HG03103 (cell line): ENCODE measurements around the gene GALNT2.

Experiments used
- ATAC-seq: cut with Tn5 transposase; IDR thresholded peaks from one replicate; pipeline ENCODE4 v1.9.1; 2021; ENCODE audit warnings: low read depth; ENCODE audit not compliant: unreplicated experiment

GALNT2 gene

GRCh38 chr1:230066466-230067404 is at the start of gene GALNT2:
Gene GALNT2 (plus strand): TSS chr1:230067238. CDS start chr1:230067281, 43 bp downstream.
- ATAC-seq: peak; percentile 87

GRCh38 chr1:230020451-230020850 is 46.6 kb upstream of the GALNT2 start:
- no peak for ATAC-seq

GRCh38 chr1:230022666-230023380 is 44.2 kb upstream of the GALNT2 start:
- ATAC-seq: no peak

GRCh38 chr1:230025686-230026085 is 41.4 kb upstream of the GALNT2 start:
- no peak for ATAC-seq

GRCh38 chr1:230026139-230026538 is 40.9 kb upstream of the GALNT2 start:
- ATAC-seq: no peak

GRCh38 chr1:230026572-230026971 is 40.5 kb upstream of the GALNT2 start:
- no peak for ATAC-seq

GRCh38 chr1:230028602-230029223 is 38.3 kb upstream of the GALNT2 start:
- ATAC-seq: no peak

GRCh38 chr1:230029244-230029941 is 37.6 kb upstream of the GALNT2 start:
- ATAC-seq: no peak

GRCh38 chr1:230030122-230030821 is 36.8 kb upstream of the GALNT2 start:
- no peak for ATAC-seq

GRCh38 chr1:230031131-230031530 is 35.9 kb upstream of the GALNT2 start:
- ATAC-seq: no peak

- ATAC-seq: no peak
Measured at GRCh38 chr1:230032516-230033281, 34.3 kb upstream of the GALNT2 start.

- ATAC-seq: no peak
Measured at GRCh38 chr1:230037261-230037660, 29.8 kb upstream of the GALNT2 start.

- ATAC-seq: no peak
Measured at GRCh38 chr1:230040440-230040839, 26.6 kb upstream of the GALNT2 start.

- no peak for ATAC-seq
Measured at GRCh38 chr1:230043081-230043480, 24.0 kb upstream of the GALNT2 start.

GRCh38 chr1:230044729-230045128 is 22.3 kb upstream of the GALNT2 start:
- no peak for ATAC-seq

- no peak for ATAC-seq
Measured at GRCh38 chr1:230047114-230047865, 19.7 kb upstream of the GALNT2 start.

- ATAC-seq: no peak
Measured at GRCh38 chr1:230048322-230048721, 18.7 kb upstream of the GALNT2 start.

- ATAC-seq: no peak
Measured at GRCh38 chr1:230048922-230049321, 18.1 kb upstream of the GALNT2 start.

- no peak for ATAC-seq
Measured at GRCh38 chr1:230049731-230050130, 17.3 kb upstream of the GALNT2 start.
